NCI-H510A treated with DMSO at 0.1 percent for 48 hours (cell line): ENCODE measurements around the gene RASAL2.
A peak's percentile ranks its signal among the peaks of the same experiment; 100 is the strongest.

Experiments used
- DNase-seq: peaks from one replicate; lab custom pipeline; 2025; lab: John Stamatoyannopoulos, UW

Gene RASAL2

GRCh38 chr1:178093951-178094738 lies at the start of gene RASAL2:
TSS of gene RASAL2 (plus strand) at chr1:178094104. CDS start at chr1:178094493, 389 bp downstream.
- peak; percentile 82 for DNase-seq

GRCh38 chr1:178046591-178047270 lies 47.2 kb upstream of the RASAL2 start:
- no peak for DNase-seq

GRCh38 chr1:178047403-178048093 lies 46.4 kb upstream of the RASAL2 start:
- no peak for DNase-seq

GRCh38 chr1:178048426-178048825 lies 45.5 kb upstream of the RASAL2 start:
- no peak for DNase-seq

GRCh38 chr1:178048883-178049282 lies 45.0 kb upstream of the RASAL2 start:
- DNase-seq = no peak

GRCh38 chr1:178050084-178050483 lies 43.8 kb upstream of the RASAL2 start:
- no peak for DNase-seq

- DNase-seq = no peak
Measured at GRCh38 chr1:178051071-178051470, 42.8 kb upstream of the RASAL2 start.

GRCh38 chr1:178052650-178053461 lies 41.0 kb upstream of the RASAL2 start:
- no peak for DNase-seq

- DNase-seq = no peak
Measured at GRCh38 chr1:178055093-178055492, 38.8 kb upstream of the RASAL2 start.

- no peak for DNase-seq
Measured at GRCh38 chr1:178055779-178056471, 38.0 kb upstream of the RASAL2 start.

- no peak for DNase-seq
Measured at GRCh38 chr1:178057141-178057765, 36.7 kb upstream of the RASAL2 start.

GRCh38 chr1:178057912-178058534 lies 35.9 kb upstream of the RASAL2 start:
- no peak for DNase-seq

- DNase-seq = no peak
Measured at GRCh38 chr1:178060789-178061556, 32.9 kb upstream of the RASAL2 start.

GRCh38 chr1:178061620-178062019 lies 32.3 kb upstream of the RASAL2 start:
- DNase-seq = no peak

- no peak for DNase-seq
Measured at GRCh38 chr1:178064191-178064821, 29.6 kb upstream of the RASAL2 start.

- DNase-seq = no peak
Measured at GRCh38 chr1:178065250-178065649, 28.7 kb upstream of the RASAL2 start.

- DNase-seq = no peak
Measured at GRCh38 chr1:178066296-178066907, 27.5 kb upstream of the RASAL2 start.

- DNase-seq = no peak
Measured at GRCh38 chr1:178066908-178067614, 26.8 kb upstream of the RASAL2 start.
